SK-N-SH (cell line): Measurements from ENCODE around the gene ADAMTS2.

ENCODE experiments used
- CTCF ChIP-seq: fragments of 200-600 bp; sonication (generic); IDR thresholded peaks from 2 replicates; pipeline ENCODE4 v1.6.1; 2017; ENCODE audit warnings: antibody characterized with exemption, mild to moderate bottlenecking, moderate library complexity
- GABPA ChIP-seq: IDR thresholded peaks from 2 replicates; pipeline ENCODE4 v1.4.0; 2012; ENCODE audit warnings: low read depth, mild to moderate bottlenecking
- JUND ChIP-seq: IDR thresholded peaks from 2 replicates; pipeline ENCODE4 v1.4.0; 2012
- TAF1 ChIP-seq: IDR thresholded peaks from 2 replicates; pipeline ENCODE4 v1.6.1; 2012; ENCODE audit warnings: low read depth, mild to moderate bottlenecking, low read length, moderate library complexity, borderline replicate concordance
- TCF12 ChIP-seq: IDR thresholded peaks from 2 replicates; pipeline ENCODE4 v1.4.0; 2012

DNA sequence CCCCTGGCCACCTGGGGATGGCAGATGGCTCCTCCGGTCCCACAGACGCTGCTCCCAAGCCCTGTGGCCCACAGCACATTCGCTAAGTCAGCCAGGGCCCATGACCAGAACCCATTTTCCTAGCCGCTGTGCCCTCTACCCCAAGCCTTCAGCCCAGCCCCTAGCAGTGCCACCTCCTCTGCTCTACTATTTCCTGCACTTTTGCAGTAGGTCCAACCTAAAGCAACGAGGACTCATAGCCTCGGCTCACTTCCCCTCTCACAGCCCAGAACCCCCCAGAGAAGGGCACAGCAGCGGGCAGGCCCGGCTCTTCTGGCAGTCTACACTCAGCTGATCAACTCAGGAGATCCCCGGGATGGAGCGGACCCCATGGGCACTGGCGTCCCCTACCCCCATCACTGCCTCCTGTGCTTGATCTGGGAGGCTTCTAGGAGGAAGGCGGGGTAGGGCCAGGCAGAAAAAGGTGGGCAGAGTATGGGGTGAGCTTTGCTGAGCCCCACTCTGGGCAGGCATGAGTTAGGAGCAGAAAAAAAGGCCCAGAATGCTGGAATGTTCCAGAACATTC lies 173.9 kb downstream of the ADAMTS2 start:
- no peak for TF ChIP-seq GABPA
- no peak for TF ChIP-seq TAF1
- no peak for TF ChIP-seq TCF12
- TF ChIP-seq CTCF, result no peak
- TF ChIP-seq JUND, result no peak
